ENCODE measurements around the gene EXOC6B. TPM values are rescaled to one million over a fixed set of nuclear protein-coding genes. Genes with fewer than 3 reads are reported as not detected.

The EXOC6B gene
- total RNA-seq, 1 experiment from 2014 or later, result 34.3 TPM

- DNase-seq, result no peak
- H3K4me2 ChIP-seq, result no peak overlapping the region
- H3K27ac ChIP-seq, result no peak overlapping the region
- TF ChIP-seq EZH2 (IDR thresholded peaks at IDR 0.05; ENCODE audit: low read depth), result no peak
- TF ChIP-seq CTCF (conservative IDR thresholded peaks at IDR 0.05), result peak; percentile 33; the same call in 1 of the 2 replicates
- H3K36me3 ChIP-seq (ENCODE audit: low read depth), result no peaks in the 10 kb centered on the region
- no peaks in the 10 kb centered on the region for H3K9me3 ChIP-seq (ENCODE audit: insufficient read depth, low read depth)
- no peak overlapping the region for H2AFZ ChIP-seq
- no peaks in the 10 kb centered on the region for H4K20me1 ChIP-seq (ENCODE audit: insufficient read depth)
- no peak overlapping the region for H3K4me3 ChIP-seq
- no peaks in the 10 kb centered on the region for H3K79me2 ChIP-seq (ENCODE audit: low read depth)
- ChIA-PET CTCF (interaction anchor here (0.6 kb wide), 1 partner anchor 11 kb away, joined by 3 read pairs; no protein-coding TSS in a partner anchor), POLR2A (ENCODE audit: unreplicated experiment) (no interaction called here)
- H3K4me1 ChIP-seq (replicated peaks; ENCODE audit: insufficient read depth), result peaks cover 24% of the 10 kb centered on the region
- H3K27me3 ChIP-seq (ENCODE audit: insufficient read depth, low read depth), result no peaks in the 10 kb centered on the region
- H3F3A ChIP-seq (ENCODE audit: insufficient read depth, low read depth), result 0 out of 2 replicates have a peak, but pooled peaks cover 3% of the 10 kb centered on the region
- no TSS peak for BruUV-seq (replicated peaks)
- intact Hi-C loops (cut with micrococcal nuclease; ENCODE audit: unreplicated experiment), result no loop called here
- H3K9me2 ChIP-seq (ENCODE audit: insufficient read depth), result no peaks in the 10 kb centered on the region
Observed at GRCh38 chr2:72220170-72220569, 605.7 kb downstream of the EXOC6B start.

GRCh38 chr2:72214429-72215143 lies 611.2 kb downstream of the EXOC6B start:
- Histone ChIP-seq H3K9me3 (ENCODE audit: insufficient read depth, low read depth) (no peaks in the 10 kb centered on the region), H3K36me3 (ENCODE audit: low read depth) (no peaks in the 10 kb centered on the region), H4K20me1 (ENCODE audit: insufficient read depth) (no peaks in the 10 kb centered on the region), H3F3A (ENCODE audit: insufficient read depth, low read depth) (peaks cover 17% of the 10 kb centered on the region), H3K27ac (peak overlapping the region; percentile 89), H3K4me3 (0 out of 2 replicates have a peak overlapping the region, but pooled peaks have one; percentile 0), H2AFZ (no peak overlapping the region), H3K4me1 (replicated peaks; ENCODE audit: insufficient read depth) (peaks cover 27% of the 10 kb centered on the region), H3K9me2 (ENCODE audit: insufficient read depth) (no peaks in the 10 kb centered on the region), H3K79me2 (ENCODE audit: low read depth) (no peaks in the 10 kb centered on the region), H3K4me2 (peak overlapping the region; percentile 50), H3K27me3 (ENCODE audit: insufficient read depth, low read depth) (no peaks in the 10 kb centered on the region)
- BruUV-seq (replicated peaks), result no TSS peak
- CTCF ChIA-PET, result interaction anchor here (0.6 kb wide), 1 partner anchor 650 kb away, joined by 3 read pairs; no protein-coding TSS in a partner anchor
- intact Hi-C loops (cut with micrococcal nuclease; ENCODE audit: unreplicated experiment), result no loop called here
- no peak for TF ChIP-seq CTCF (conservative IDR thresholded peaks at IDR 0.05)
- TF ChIP-seq EZH2 (IDR thresholded peaks at IDR 0.05; ENCODE audit: low read depth), result no peak
- POLR2A ChIA-PET (ENCODE audit: unreplicated experiment), result no interaction called here
- DNase-seq, result peak; percentile 12 to 90

GRCh38 chr2:72212486-72212855 lies 613.4 kb downstream of the EXOC6B start:
- H4K20me1 ChIP-seq (ENCODE audit: insufficient read depth), result no peaks in the 10 kb centered on the region
- peaks cover 27% of the 10 kb centered on the region for H3K4me1 ChIP-seq (replicated peaks; ENCODE audit: insufficient read depth)
- no peak overlapping the region for H3K4me3 ChIP-seq
- no peak overlapping the region for H3K4me2 ChIP-seq
- no peaks in the 10 kb centered on the region for H3K9me3 ChIP-seq (ENCODE audit: insufficient read depth, low read depth)
- H3K27ac ChIP-seq, result no peak overlapping the region
- no TSS peak for BruUV-seq (replicated peaks)
- H2AFZ ChIP-seq, result no peak overlapping the region
- no peaks in the 10 kb centered on the region for H3K9me2 ChIP-seq (ENCODE audit: insufficient read depth)
- CTCF ChIA-PET, result no interaction called here
- H3K27me3 ChIP-seq (ENCODE audit: insufficient read depth, low read depth), result no peaks in the 10 kb centered on the region
- H3K36me3 ChIP-seq (ENCODE audit: low read depth), result no peaks in the 10 kb centered on the region
- no peak for TF ChIP-seq EZH2 (IDR thresholded peaks at IDR 0.05; ENCODE audit: low read depth)
- TF ChIP-seq CTCF (conservative IDR thresholded peaks at IDR 0.05), result no peak
- peaks cover 17% of the 10 kb centered on the region for H3F3A ChIP-seq (ENCODE audit: insufficient read depth, low read depth)
- DNase-seq, result no peak
- intact Hi-C loops (cut with micrococcal nuclease; ENCODE audit: unreplicated experiment), result no loop called here
- POLR2A ChIA-PET (ENCODE audit: unreplicated experiment), result no interaction called here
- H3K79me2 ChIP-seq (ENCODE audit: low read depth), result no peaks in the 10 kb centered on the region
